Stomach (tissue), 9 donors: ENCODE results near the gene KCNT2. TPM values are rescaled to one million over a fixed set of nuclear protein-coding genes. Genes with fewer than 3 reads are reported as not detected.

Experiments used
- DNase-seq, 2 donors: peaks; one replicate each; pipeline versions ENCODE4 v3.0.0 to v3.0.0-alpha.2; 2013 to 2019
- H3K27ac ChIP-seq, 5 donors: fragments of 200-600 bp in 4 of 5; sonication (generic) in 4 of 5; one replicate each; pipeline ENCODE4 v1.5.1; 2013 to 2019; ENCODE audit warnings: mild to moderate bottlenecking in 1 of 5, moderate library complexity in 1 of 5
- H3K27me3 ChIP-seq, 3 donors: fragments of 200-600 bp; sonication (generic); one replicate each; pipeline ENCODE4 v1.5.1; 2017 to 2019; ENCODE audit warnings: mixed run types in 1 of 3
- H3K36me3 ChIP-seq, 4 donors: fragments of 200-600 bp; sonication (generic); 1 replicate in 3 of 4; 2 replicates in 1 of 4; pipeline ENCODE4 v1.5.1; 2016 to 2019
- H3K4me1 ChIP-seq, 4 donors: fragments of 200-600 bp; sonication (generic); one replicate each; pipeline ENCODE4 v1.5.1; 2016 to 2019
- H3K4me3 ChIP-seq, 4 donors: fragments of 200-600 bp; sonication (generic) in 3 of 4; one replicate each; pipeline ENCODE4 v1.5.1; 2016 to 2019; ENCODE audit warnings: mild to moderate bottlenecking in 1 of 4
- H3K9me3 ChIP-seq, 4 donors: fragments of 200-600 bp; sonication (generic); one replicate each; pipeline ENCODE4 v1.5.1; 2016 to 2019
- CTCF ChIP-seq, 7 experiments: fragments of 450-650 bp in 4 of 7; fragments of 200-600 bp in 3 of 7; sonication (generic) in 3 of 7; IDR thresholded peaks; one replicate each; pipeline ENCODE4 v1.5.1; 2016 to 2019; ENCODE audit warnings: antibody characterized with exemption in 7 of 7, control low read depth in 2 of 7, mild to moderate bottlenecking in 1 of 7
- EP300 ChIP-seq: sonication (generic); formaldehyde crosslinking; IDR thresholded peaks from one replicate; pipeline ENCODE4 v1.6.1; 2017; ENCODE audit warnings: antibody characterized with exemption
- POLR2A ChIP-seq, 4 donors: fragments of 450-650 bp; IDR thresholded peaks; one replicate each; pipeline ENCODE4 v1.6.1; 2016; ENCODE audit warnings: antibody characterized with exemption in 4 of 4, control low read depth in 2 of 4, mild to moderate bottlenecking in 1 of 4, moderate library complexity in 1 of 4
- POLR2AphosphoS5 ChIP-seq, 3 donors: sonication (generic); formaldehyde crosslinking; IDR thresholded peaks; one replicate each; pipeline ENCODE4 v1.6.1; 2016; ENCODE audit warnings: antibody characterized with exemption in 3 of 3
- WGBS, 5 donors: extraction: QIAGEN DNeasy Blood & Tissue Kit in 3 of 5; methylation state at CpG; one replicate each; pipeline versions ENCODE4 v1.1.5 to v1.1.7; 2013 to 2018; 5-methylcytosine and 5-hydroxymethylcytosine counted together
- intact Hi-C: fragments of 100-400 bp; cut with DNase I; formaldehyde crosslinking; loops from one replicate; pipeline ENCODE4 v1.15.1; 2023; ENCODE audit warnings: low total_unique reads
- polyA plus RNA-seq, 3 donors: library from polyadenylated mRNA; stranded (reverse); fragments of 200-250 nt; gene quantifications; one replicate each; pipeline ENCODE4 v1.2.3, GENCODE V29; 2013
- total RNA-seq, 5 donors: library from RNA; depleted of rRNA; stranded (reverse); fragments of >200 nt; gene quantifications; one replicate each; pipeline versions ENCODE4 v1.1.0 to v1.2.3, GENCODE V29; 2014 to 2016
- donor health status: healthy with polysubstance abuse.
- donor health status: Bipolar disorder and iron deficiency.
- donor health status: healthy.

KCNT2 gene
- total and polyA plus RNA-seq, 8 donors = 0.29 to 32.3 (median 0.93) TPM

GRCh38 chr1:196497817-196498216, 110.4 kb downstream of the KCNT2 start:
- intact Hi-C loops = no loop called here
- H3K36me3 ChIP-seq = no peaks in the 10 kb centered on the region
- H3K27ac ChIP-seq = no peak overlapping the region
- no peaks in the 10 kb centered on the region for H3K9me3 ChIP-seq
- H3K4me1 ChIP-seq = no peaks in the 10 kb centered on the region
- 76 to 84% (median 81%) methylated on average over 4 of the region's 4 CpGs for WGBS, 5 donors
- H3K4me3 ChIP-seq = no peak overlapping the region
- DNase-seq = no peak
- H3K27me3 ChIP-seq = no peaks in the 10 kb centered on the region
- no peak for TF ChIP-seq EP300

GRCh38 chr1:196494766-196495165, 113.5 kb downstream of the KCNT2 start:
- Histone ChIP-seq H3K4me3 (no peak overlapping the region), H3K36me3 (no peaks in the 10 kb centered on the region), H3K9me3 (no peaks in the 10 kb centered on the region), H3K27me3 (no peaks in the 10 kb centered on the region), H3K27ac (no peak overlapping the region), H3K4me1 (no peaks in the 10 kb centered on the region)
- intact Hi-C loops = no loop called here
- 89 to 95% (median 93%) methylated on average over 5 of the region's 5 CpGs for WGBS, 5 donors
- TF ChIP-seq POLR2AphosphoS5 (IDR thresholded peaks at IDR 0.05) (no peak), EP300 (no peak), CTCF (IDR thresholded peaks at IDR 0.05) (no peak), POLR2A (IDR thresholded peaks at IDR 0.05) (no peak)
- DNase-seq = no peak

- Histone ChIP-seq H3K4me1 (no peaks in the 10 kb centered on the region), H3K9me3 (no peaks in the 10 kb centered on the region), H3K27ac (no peak overlapping the region), H3K36me3 (no peaks in the 10 kb centered on the region), H3K27me3 (no peaks in the 10 kb centered on the region), H3K4me3 (no peak overlapping the region)
- no peak for DNase-seq
- WGBS, 5 donors = 64 to 83% (median 70%) methylated on average over 4 of the region's 4 CpGs
- intact Hi-C loops = no loop called here
- TF ChIP-seq EP300 (no peak), POLR2A (IDR thresholded peaks at IDR 0.05) (no peak), CTCF (IDR thresholded peaks at IDR 0.05) (no peak), POLR2AphosphoS5 (IDR thresholded peaks at IDR 0.05) (no peak)
These were observed 114.4 kb downstream of the KCNT2 start for GRCh38 chr1:196493881-196494280.

GRCh38 chr1:196488579-196488978, 119.7 kb downstream of the KCNT2 start:
- Histone ChIP-seq H3K27me3 (no peaks in the 10 kb centered on the region), H3K9me3 (no peaks in the 10 kb centered on the region), H3K36me3 (no peaks in the 10 kb centered on the region), H3K4me3 (no peak overlapping the region), H3K4me1 (no peaks in the 10 kb centered on the region), H3K27ac (no peak overlapping the region)
- intact Hi-C loops = no loop called here
- DNase-seq = no peak
- no peak for TF ChIP-seq CTCF (IDR thresholded peaks at IDR 0.05)
- TF ChIP-seq POLR2A (IDR thresholded peaks at IDR 0.05) = no peak
- no peak for TF ChIP-seq EP300
- no peak for TF ChIP-seq POLR2AphosphoS5 (IDR thresholded peaks at IDR 0.05)

- H3K4me1 ChIP-seq = no peaks in the 10 kb centered on the region
- H3K4me3 ChIP-seq = no peak overlapping the region
- no peak for TF ChIP-seq CTCF (IDR thresholded peaks at IDR 0.05)
- no peak for TF ChIP-seq POLR2A (IDR thresholded peaks at IDR 0.05)
- no peak for TF ChIP-seq EP300
- no peak for TF ChIP-seq POLR2AphosphoS5 (IDR thresholded peaks at IDR 0.05)
- intact Hi-C loops = no loop called here
- H3K9me3 ChIP-seq = no peaks in the 10 kb centered on the region
- H3K36me3 ChIP-seq = no peaks in the 10 kb centered on the region
- DNase-seq = no peak
- H3K27ac ChIP-seq = no peak overlapping the region
- H3K27me3 ChIP-seq = no peaks in the 10 kb centered on the region
These were observed 121.9 kb downstream of the KCNT2 start for GRCh38 chr1:196486346-196486745.
